Measurements from ENCODE around the gene EEF1A2. TPM values are rescaled to one million over a fixed set of nuclear protein-coding genes. Genes with fewer than 3 reads are reported as not detected.

EEF1A2 gene
- polyA plus RNA-seq, 3 donors, result 0.08 TPM; not detected in 2

DNA sequence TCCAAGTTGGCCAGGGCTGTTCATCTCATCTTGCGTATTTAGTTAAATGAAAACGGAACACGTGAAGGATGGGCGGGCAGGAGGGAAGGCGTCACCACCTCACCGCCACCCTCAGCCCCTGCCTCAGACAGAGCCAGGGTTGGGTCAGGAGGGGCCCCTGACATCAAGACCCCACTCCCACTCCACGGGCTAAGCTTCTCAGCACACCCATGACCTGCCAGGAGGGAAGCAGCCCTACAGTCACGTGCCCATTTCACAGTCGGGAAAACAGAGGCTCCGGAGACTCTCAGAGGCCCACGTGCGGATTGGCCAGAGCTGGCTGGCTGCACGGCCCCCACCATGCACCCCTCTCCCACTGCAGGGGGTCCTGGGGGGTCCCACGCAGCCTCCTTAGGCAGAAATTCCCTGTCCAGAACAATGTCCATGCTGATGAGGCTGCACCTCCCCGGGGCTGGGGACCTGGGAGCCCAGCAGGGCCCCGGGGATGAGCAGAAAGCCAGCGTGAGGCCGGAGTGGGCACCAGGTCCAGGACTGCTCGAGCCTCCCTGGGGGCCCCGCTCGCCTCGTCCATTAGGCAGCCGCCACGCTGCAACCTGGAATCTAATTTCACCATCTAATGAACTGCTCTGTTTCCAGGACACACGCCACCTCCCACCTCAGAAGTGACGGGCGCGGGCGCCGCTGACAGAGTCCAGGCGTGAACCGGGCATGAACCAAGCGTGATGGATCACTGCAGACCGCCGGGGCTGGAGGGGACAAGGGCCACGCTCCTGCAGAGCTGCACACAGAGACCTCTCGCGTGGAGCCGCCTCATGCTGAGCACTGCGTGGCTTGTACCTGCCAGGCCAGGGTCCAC, 42.2 kb downstream of the EEF1A2 start:
- Mint-ChIP-seq H3K27ac (no peak overlapping the region), H3K4me1 (no peaks in the 10 kb centered on the region), H3K4me3 (no peak overlapping the region), H3K27me3 (ENCODE audit: low read depth in 3 of 3) (peaks cover 17 to 45% (median 32%) of the 10 kb centered on the region in 3 donors), H3K36me3 (no peaks in the 10 kb centered on the region), H3K9me3 (peaks cover 0 to 2% (median 0%) of the 10 kb centered on the region in 7 donors)
- no peaks in the 10 kb centered on the region for H3K79me2 ChIP-seq (ENCODE audit: insufficient read depth, low read length)
- H3K4me2 ChIP-seq (replicated peaks; ENCODE audit: extremely low read depth, low read length, poor library complexity, severe bottlenecking), result no peak overlapping the region
- no peak overlapping the region for H3K9ac ChIP-seq (ENCODE audit: insufficient read depth, low read length, poor library complexity, severe bottlenecking)
- H4K20me1 ChIP-seq (ENCODE audit: insufficient read depth, low read length), result no peaks in the 10 kb centered on the region
- H3K4me1 ChIP-seq (ENCODE audit: control insufficient read depth in 1 of 2, insufficient read depth in 2 of 2, low read length in 2 of 2), result no peaks in the 10 kb centered on the region
- 92% methylated on average over 31 of the region's 40 CpGs for WGBS (ENCODE audit: insufficient coverage)
- no peak overlapping the region for H2AFZ ChIP-seq (ENCODE audit: insufficient read depth, low read depth, low read length, poor library complexity, severe bottlenecking)
- peaks cover 2 to 20% of the 10 kb centered on the region in 2 donors for H3K27me3 ChIP-seq (ENCODE audit: control insufficient read depth in 2 of 2, insufficient read depth in 2 of 2, low read length in 2 of 2)
- H3K4me3 ChIP-seq (replicated peaks in 1 of 3; ENCODE audit: low read depth in 2 of 3, low read length in 3 of 3), result no peak overlapping the region
- TF ChIP-seq, protein P1, sequence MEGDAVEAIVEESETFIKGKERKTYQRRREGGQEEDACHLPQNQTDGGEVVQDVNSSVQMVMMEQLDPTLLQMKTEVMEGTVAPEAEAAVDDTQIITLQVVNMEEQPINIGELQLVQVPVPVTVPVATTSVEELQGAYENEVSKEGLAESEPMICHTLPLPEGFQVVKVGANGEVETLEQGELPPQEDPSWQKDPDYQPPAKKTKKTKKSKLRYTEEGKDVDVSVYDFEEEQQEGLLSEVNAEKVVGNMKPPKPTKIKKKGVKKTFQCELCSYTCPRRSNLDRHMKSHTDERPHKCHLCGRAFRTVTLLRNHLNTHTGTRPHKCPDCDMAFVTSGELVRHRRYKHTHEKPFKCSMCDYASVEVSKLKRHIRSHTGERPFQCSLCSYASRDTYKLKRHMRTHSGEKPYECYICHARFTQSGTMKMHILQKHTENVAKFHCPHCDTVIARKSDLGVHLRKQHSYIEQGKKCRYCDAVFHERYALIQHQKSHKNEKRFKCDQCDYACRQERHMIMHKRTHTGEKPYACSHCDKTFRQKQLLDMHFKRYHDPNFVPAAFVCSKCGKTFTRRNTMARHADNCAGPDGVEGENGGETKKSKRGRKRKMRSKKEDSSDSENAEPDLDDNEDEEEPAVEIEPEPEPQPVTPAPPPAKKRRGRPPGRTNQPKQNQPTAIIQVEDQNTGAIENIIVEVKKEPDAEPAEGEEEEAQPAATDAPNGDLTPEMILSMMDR (IDR thresholded peaks at IDR 0.05), result no peak
- H3K9me3 ChIP-seq (replicated peaks in 1 of 2; ENCODE audit: control insufficient read depth in 1 of 2, insufficient read depth in 1 of 2, low read length in 2 of 2), result no peaks in the 10 kb centered on the region
- DNase-seq, result no peak
- intact Hi-C loops (cut with micrococcal nuclease), result no loop called here
- H3K27ac ChIP-seq (ENCODE audit: low read depth in 1 of 2, low read length in 2 of 2), result no peak overlapping the region
- H3K36me3 ChIP-seq (replicated peaks in 1 of 2; ENCODE audit: control insufficient read depth in 1 of 2, insufficient read depth in 2 of 2, low read length in 2 of 2), result no peaks in the 10 kb centered on the region

DNA sequence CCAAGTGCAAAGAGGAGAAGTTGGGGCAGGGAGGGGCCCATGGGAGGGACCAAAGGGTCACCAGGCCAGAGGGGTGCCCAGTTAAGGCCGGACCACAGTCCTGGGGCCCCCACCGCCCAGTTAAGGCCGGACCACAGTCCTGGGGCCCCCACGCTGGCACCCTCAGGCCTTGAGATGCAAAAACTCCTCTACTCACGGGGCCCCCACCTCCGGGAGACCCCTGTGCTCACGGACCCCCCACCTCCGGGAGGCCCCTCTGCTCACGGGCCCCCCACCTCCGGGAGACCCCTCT, 43.4 kb downstream of the EEF1A2 start:
- no peak overlapping the region for H3K4me3 ChIP-seq (replicated peaks in 1 of 3; ENCODE audit: low read depth in 2 of 3, low read length in 3 of 3)
- H3K9ac ChIP-seq (ENCODE audit: insufficient read depth, low read length, poor library complexity, severe bottlenecking), result no peak overlapping the region
- H3K4me2 ChIP-seq (replicated peaks; ENCODE audit: extremely low read depth, low read length, poor library complexity, severe bottlenecking), result no peak overlapping the region
- H3K36me3 ChIP-seq (replicated peaks in 1 of 2; ENCODE audit: control insufficient read depth in 1 of 2, insufficient read depth in 2 of 2, low read length in 2 of 2), result no peaks in the 10 kb centered on the region
- no peaks in the 10 kb centered on the region for H3K4me1 Mint-ChIP-seq
- no peak overlapping the region for H3K27ac Mint-ChIP-seq
- DNase-seq, result no peak
- H3K36me3 Mint-ChIP-seq, result no peaks in the 10 kb centered on the region
- intact Hi-C loops (cut with micrococcal nuclease), result no loop called here
- peaks cover 17 to 40% (median 31%) of the 10 kb centered on the region in 3 donors for H3K27me3 Mint-ChIP-seq (ENCODE audit: low read depth in 3 of 3)
- H3K9me3 Mint-ChIP-seq, result peaks cover 0 to 2% (median 0%) of the 10 kb centered on the region in 7 donors
- H3K4me1 ChIP-seq (ENCODE audit: control insufficient read depth in 1 of 2, insufficient read depth in 2 of 2, low read length in 2 of 2), result no peaks in the 10 kb centered on the region
- no peak overlapping the region for H2AFZ ChIP-seq (ENCODE audit: insufficient read depth, low read depth, low read length, poor library complexity, severe bottlenecking)
- peaks cover 2 to 20% of the 10 kb centered on the region in 2 donors for H3K27me3 ChIP-seq (ENCODE audit: control insufficient read depth in 2 of 2, insufficient read depth in 2 of 2, low read length in 2 of 2)
- H3K4me3 Mint-ChIP-seq, result no peak overlapping the region
- H4K20me1 ChIP-seq (ENCODE audit: insufficient read depth, low read length), result no peaks in the 10 kb centered on the region
- H3K79me2 ChIP-seq (ENCODE audit: insufficient read depth, low read length), result no peaks in the 10 kb centered on the region
- H3K27ac ChIP-seq (ENCODE audit: low read depth in 1 of 2, low read length in 2 of 2), result no peak overlapping the region
- no peaks in the 10 kb centered on the region for H3K9me3 ChIP-seq (replicated peaks in 1 of 2; ENCODE audit: control insufficient read depth in 1 of 2, insufficient read depth in 1 of 2, low read length in 2 of 2)
- TF ChIP-seq, protein P1 (IDR thresholded peaks at IDR 0.05), result no peak
- WGBS (ENCODE audit: insufficient coverage), result no CpG with 5 or more reads among the region's 10 CpGs

Measured in CD14-positive monocyte (primary cell).